NAMALWA (cell line): ENCODE results near the gene PIK3CA.
"Not testable (repeated sequence)": the region's sequence is repeated elsewhere in the genome, so short reads cannot be mapped to it uniquely, and the experiment has no call there.

Experiments used
- DNase-seq: peaks from one replicate; pipeline ENCODE4 v3.0.0-alpha.2; 2015; ENCODE audit warnings: low spot score

The PIK3CA gene

GRCh38 chr3:179200790-179201189 is 52.6 kb downstream of the PIK3CA start:
- DNase-seq: no peak

- DNase-seq: not testable (repeated sequence)
Observed at GRCh38 chr3:179215550-179215949, 67.4 kb downstream of the PIK3CA start.

- not testable (repeated sequence) for DNase-seq
Observed at GRCh38 chr3:179218213-179218612, 70.1 kb downstream of the PIK3CA start.

DNA sequence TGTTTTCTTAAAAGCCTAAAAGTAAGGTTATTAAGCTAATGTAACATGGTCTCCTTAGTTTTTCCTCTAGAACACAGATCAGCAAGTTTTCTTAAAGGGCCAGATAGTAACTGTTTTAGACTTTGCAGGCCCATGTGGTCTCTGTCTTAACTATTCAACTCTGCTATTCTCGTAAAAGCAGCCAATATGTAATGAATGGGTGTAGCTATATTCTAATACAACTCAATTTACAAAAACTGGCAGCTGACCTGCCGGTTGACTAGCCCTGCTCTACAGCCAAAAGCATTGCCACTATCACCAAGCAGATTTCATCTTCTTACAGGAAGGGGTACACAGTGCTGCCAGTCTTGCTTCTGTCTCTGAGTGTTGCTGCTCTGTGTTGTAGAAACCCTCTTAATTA is 75.4 kb downstream of the PIK3CA start:
- no peak for DNase-seq

GRCh38 chr3:179224584-179224983 is 76.4 kb downstream of the PIK3CA start:
- DNase-seq: no peak

- DNase-seq: no peak
Observed at GRCh38 chr3:179227349-179227748, 79.2 kb downstream of the PIK3CA start.

GRCh38 chr3:179229177-179229576 is 81.0 kb downstream of the PIK3CA start:
- DNase-seq: no peak

DNA sequence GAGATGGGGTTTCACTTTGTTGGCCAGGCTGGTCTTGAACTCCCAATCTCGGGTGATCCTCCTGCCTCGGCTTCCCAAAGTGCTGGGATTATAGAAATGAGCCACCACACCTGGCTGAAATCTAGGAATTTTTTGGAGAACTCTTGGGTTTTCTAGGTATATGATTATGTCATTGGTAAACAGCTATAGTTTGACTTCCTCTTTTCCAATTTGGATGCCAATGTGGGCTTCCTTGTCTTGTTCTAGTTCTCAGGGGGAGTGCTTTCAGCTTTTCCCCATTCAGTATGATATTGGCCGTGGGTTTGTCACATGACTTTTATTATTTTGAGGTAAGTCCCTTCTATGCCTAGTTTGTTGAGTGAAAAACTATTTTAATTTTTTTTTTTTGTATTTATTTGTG is 84.9 kb downstream of the PIK3CA start:
- no peak for DNase-seq

DNA sequence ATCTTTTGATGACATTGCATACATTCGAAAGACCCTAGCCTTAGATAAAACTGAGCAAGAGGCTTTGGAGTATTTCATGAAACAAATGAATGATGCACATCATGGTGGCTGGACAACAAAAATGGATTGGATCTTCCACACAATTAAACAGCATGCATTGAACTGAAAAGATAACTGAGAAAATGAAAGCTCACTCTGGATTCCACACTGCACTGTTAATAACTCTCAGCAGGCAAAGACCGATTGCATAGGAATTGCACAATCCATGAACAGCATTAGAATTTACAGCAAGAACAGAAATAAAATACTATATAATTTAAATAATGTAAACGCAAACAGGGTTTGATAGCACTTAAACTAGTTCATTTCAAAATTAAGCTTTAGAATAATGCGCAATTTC is 86.0 kb downstream of the PIK3CA start:
- no peak for DNase-seq

- DNase-seq: peak; percentile 39
Observed at GRCh38 chr3:179236669-179237301, 88.6 kb downstream of the PIK3CA start.

DNA sequence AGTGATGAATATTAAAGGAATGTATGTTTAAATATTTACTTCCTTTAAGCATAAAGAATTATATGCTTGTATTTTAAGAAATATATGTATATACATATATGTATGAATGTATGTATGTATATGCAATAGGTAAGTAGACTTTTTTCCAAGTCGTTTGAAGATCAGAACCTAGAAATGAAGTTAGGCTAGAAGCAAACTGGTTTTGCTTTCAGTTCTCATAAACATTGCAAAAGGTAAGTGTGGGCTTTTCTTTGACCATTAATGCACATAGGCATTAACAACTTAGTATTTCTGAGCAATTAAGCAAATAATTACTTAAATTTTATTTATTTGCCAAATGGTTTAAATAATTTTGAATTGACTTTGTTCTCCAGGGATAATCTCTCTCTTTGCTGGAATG is 92.1 kb downstream of the PIK3CA start:
- not testable (repeated sequence) for DNase-seq

GRCh38 chr3:179242859-179243258 is 94.7 kb downstream of the PIK3CA start:
- not testable (repeated sequence) for DNase-seq

- no peak for DNase-seq
Observed at GRCh38 chr3:179244878-179245277, 96.7 kb downstream of the PIK3CA start.

- no peak for DNase-seq
Observed at GRCh38 chr3:179247289-179248015, 99.3 kb downstream of the PIK3CA start.

GRCh38 chr3:179250803-179251476 is 102.8 kb downstream of the PIK3CA start, which contains the start of gene KCNMB3:
TSS of gene KCNMB3 (minus strand) at chr3:179251114. CDS start at chr3:179250990, 124 bp downstream.
- DNase-seq: no peak

DNA sequence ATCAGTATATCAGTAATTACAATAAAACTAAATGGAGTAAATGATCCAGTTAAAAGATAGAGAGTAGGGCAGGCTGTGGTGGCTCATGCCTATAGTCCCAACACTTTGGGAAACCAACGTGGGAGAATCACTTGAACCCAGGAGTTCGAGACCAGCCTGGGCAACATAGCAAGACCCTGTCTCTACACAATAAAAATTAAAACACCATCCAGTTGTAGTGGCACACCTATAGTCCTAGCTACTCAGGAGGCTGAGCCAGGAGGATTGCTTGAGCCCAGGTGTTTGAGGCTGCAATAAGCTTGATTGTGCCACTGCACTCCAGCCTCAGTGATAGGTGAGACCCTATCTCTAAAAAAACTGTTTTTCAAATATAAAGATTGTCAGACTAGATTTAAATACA is 108.7 kb downstream of the PIK3CA start:
- no peak for DNase-seq

DNA sequence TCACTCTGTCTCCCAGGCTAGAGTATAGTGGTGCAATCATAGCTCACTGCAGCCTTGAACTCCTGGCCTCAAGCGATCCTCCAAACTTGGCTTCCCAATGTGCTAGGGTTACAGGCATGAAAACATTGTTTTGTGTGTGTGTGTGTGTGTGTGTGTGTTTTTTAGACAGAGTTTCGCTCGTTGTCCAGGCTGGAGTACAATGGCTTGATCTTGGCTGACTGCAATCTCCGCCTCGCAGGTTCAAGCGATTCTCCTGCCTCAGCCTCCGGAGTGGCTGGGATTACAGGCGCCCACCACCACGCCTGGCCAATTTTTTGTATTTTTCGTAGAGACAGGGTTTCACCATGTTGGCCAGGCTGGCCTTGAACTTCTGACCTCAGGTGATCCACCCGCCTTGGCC is 109.6 kb downstream of the PIK3CA start:
- DNase-seq: not testable (repeated sequence)

- DNase-seq: no peak
Observed at GRCh38 chr3:179258820-179259219, 110.7 kb downstream of the PIK3CA start.

DNA sequence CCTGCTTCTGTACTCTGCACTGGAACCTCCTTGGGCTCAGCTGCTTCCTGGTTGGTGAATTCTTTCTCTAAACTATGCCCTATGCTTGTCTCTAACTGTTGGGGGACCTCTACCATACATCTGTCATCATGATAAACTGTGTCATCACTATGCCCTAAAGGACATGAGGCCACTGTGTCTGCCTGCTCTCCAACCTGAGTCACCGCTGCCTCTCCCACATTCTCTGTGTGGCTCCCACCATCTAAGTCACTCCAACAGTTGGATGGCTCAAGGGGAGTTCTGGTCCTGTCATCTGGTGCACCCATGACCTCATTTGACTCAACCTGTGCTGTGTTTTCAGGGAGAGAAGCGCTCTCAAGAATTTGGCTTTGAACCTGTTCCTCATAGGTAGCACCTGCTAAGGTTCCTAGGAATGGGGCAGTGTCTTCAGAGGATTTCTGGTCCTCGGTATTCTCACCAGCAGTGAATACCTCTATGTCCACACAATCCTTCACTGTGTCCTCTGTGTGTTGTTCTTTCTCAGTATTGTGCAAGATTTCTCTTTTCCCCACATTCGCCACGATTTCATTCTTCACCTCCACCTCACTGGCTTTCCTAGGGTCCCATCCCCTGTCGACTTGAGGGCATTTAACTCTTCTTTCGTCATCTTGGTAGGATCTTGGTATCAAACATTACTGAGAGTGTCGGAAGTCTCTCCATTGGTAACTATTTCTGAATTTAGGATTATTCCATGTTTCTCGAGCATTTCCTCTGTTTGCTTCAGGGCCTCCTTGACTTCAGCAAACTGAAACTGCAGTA is 112.0 kb downstream of the PIK3CA start:
- DNase-seq: not testable (repeated sequence)

DNA sequence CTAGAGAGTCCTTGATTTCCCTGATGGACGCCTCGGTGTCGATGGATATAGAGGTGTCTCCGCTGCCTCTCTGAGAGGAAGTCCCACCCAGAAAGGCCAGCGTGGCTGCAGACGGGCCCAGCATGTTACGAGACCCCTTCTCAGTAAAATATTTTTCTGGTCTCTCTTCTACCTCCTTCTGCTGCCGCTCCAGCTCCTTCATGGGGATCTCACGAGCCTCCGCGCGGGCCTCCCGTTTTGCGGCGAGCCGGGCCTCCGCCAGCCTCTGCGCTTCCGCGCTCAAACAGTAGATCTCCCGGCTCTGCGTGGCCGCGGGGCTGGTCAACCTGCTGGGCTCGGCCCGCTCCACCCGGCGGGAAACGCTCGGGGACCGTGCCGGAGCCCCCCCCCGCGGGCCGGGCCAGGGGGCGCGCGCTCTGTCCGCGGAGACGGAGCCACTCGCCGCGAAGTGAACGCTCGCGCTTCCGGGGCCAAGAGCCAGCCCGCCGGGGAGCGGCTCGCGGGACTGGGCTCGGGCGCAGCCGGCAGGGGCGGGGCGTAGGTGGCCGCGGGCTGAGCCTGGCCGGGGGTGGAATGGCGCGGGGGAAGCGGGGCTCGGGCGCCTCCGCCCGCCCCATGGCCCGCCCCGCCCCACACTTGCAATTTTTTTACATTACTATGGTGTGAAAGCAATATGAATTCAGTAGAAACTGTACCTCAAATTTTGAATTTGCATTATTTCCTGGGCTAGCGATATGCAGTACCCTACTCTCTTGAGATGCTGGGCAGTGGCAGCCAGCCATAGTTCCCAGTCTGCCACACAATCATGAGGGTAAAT is 113.0 kb downstream of the PIK3CA start:
- peak; percentile 57 for DNase-seq

GRCh38 chr3:179263134-179263533 is 115.0 kb downstream of the PIK3CA start:
- no peak for DNase-seq
